Measurements from ENCODE around the gene SFRP5. TPM values are rescaled to one million over a fixed set of nuclear protein-coding genes. Genes with fewer than 3 reads are reported as not detected.

SFRP5 gene
- 1 to 10 TPM in 1 of 7 donors, under 1 TPM in 4, not detected in 2; 0.18 to 3.0 (median 0.41) TPM for total RNA-seq
- polyA plus RNA-seq = under 1 TPM; 0.28 to 0.48 TPM
- long read RNA-seq, donor 1 = 0 reads
- long read RNA-seq, donor 2, partial matches to known transcripts = 0 of 1 reads
- long read RNA-seq, donor 2, other reads (novel, unspliced or antisense) = 0 of 1 reads
- long read RNA-seq, donor 3, partial matches to known transcripts = 0 of 4 reads
- long read RNA-seq, donor 3, other reads (novel, unspliced or antisense) = 0 of 4 reads

GRCh38 chr10:97771913-97772823, at the start of gene SFRP5:
SFRP5 (minus strand) TSS chr10:97771999; CDS start chr10:97771833, 166 bp downstream.
- DNase-seq = no peak
- H3K27ac ChIP-seq = no peak within 1 kb of the TSS
- H3K9me3 ChIP-seq = no peaks in the 10 kb centered on the region
- H3K36me3 ChIP-seq = no peaks in the 10 kb centered on the region
- TF ChIP-seq CTCF (IDR thresholded peaks at IDR 0.05) = no peak
- no peak for TF ChIP-seq POLR2A (IDR thresholded peaks at IDR 0.05)
- TF ChIP-seq EP300 (IDR thresholded peaks at IDR 0.05) = no peak
- intact Hi-C loops (cut with DNase I) = no loop called here
- no peaks in the 10 kb centered on the region for H3K4me1 ChIP-seq (ENCODE audit: insufficient read depth)
- no peak within 1 kb of the TSS for H3K4me3 ChIP-seq
- 9 to 19% (median 9%) methylated on average over 23 to 44 of the region's 44 CpGs for WGBS, 3 donors
- H3K27me3 ChIP-seq = no peaks in the 10 kb centered on the region

DNA sequence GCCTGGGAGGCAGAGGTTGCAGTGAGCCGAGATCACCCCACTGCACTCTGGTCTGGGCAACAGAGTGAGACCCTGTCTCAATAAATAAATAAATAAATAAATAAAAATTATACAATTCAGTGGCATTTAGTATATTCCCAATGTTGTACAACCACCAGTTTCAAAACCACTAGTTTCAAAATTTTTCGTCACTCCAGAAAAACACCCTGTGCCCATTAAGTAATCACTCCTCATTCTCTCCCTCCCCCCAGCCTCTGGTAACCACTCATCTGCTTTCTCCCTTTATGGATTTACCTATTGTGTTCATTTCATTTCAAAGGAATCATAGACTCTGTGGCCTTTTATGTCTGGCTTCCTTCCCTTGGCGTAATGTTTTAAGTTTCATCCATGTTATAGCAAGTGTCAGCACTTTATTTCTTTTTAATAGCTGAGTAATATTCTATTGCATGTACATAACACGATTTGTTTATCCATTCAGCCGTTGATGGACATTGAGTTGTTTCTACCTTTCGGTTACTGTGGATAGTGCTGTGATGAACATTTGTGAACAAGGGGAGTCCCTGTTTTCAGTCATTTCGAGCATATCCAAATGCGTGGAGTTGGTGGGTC, 48.4 kb upstream of the SFRP5 start:
- no peak overlapping the region for H3K27ac ChIP-seq
- no peak overlapping the region for H3K4me3 ChIP-seq
- no peak for DNase-seq
- H3K4me1 ChIP-seq (ENCODE audit: insufficient read depth) = no peaks in the 10 kb centered on the region
- no peaks in the 10 kb centered on the region for H3K9me3 ChIP-seq
- H3K27me3 ChIP-seq = no peaks in the 10 kb centered on the region
- H3K36me3 ChIP-seq = no peaks in the 10 kb centered on the region
- intact Hi-C loops (cut with DNase I) = no loop called here
- WGBS, 3 donors = 80 to 90% (median 86%) methylated on average over 8 of the region's 8 CpGs
- no peak for TF ChIP-seq CTCF (IDR thresholded peaks at IDR 0.05)
- TF ChIP-seq EP300 (IDR thresholded peaks at IDR 0.05) = no peak
- no peak for TF ChIP-seq POLR2A (IDR thresholded peaks at IDR 0.05)

DNA sequence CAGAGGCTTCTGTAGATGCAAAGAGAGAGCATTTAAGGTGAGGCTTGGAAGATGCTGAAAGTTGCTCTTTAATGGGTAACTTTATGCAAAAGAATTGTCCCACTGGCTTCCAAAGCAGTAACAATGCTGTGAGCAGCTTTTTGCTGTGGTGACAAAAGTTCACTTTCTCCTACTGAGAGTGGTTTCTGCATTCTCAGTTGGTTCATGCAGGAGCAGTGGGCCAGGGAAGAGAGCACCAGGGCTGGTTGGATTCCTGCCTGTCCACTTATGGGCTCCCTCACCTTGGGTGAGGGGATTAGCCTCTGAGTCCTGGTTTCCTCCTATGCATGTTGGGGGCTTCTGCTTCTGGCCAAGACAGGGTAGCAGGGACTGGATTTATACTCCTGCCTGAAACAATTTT, 46.8 kb upstream of the SFRP5 start:
- Histone ChIP-seq H3K9me3 (no peaks in the 10 kb centered on the region), H3K36me3 (no peaks in the 10 kb centered on the region), H3K4me3 (no peak overlapping the region), H3K27ac (no peak overlapping the region), H3K4me1 (ENCODE audit: insufficient read depth) (no peaks in the 10 kb centered on the region), H3K27me3 (no peaks in the 10 kb centered on the region)
- no peak for DNase-seq
- intact Hi-C loops (cut with DNase I) = no loop called here
- TF ChIP-seq EP300 (IDR thresholded peaks at IDR 0.05) (no peak), POLR2A (IDR thresholded peaks at IDR 0.05) (no peak), CTCF (IDR thresholded peaks at IDR 0.05) (no peak)

DNA sequence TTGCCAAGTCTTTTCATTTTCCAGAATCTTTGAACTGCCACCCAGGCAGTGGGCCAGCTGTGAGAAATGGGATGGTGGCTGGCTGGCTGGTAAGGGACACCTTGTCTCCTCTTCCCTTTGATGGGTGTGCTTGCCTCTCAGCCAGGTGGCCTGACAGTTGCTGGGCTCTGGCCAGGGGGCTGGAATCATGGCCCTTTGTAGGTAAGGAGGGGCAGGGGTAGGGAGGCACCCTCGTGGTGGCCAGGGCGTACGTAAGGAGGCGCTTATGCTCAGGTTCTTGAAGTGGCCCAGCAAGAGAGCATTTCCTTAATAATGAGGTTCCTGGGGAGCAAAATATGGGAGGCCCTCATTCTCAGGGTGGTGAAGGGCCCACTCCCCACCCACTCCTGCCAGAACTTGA, 44.8 kb upstream of the SFRP5 start:
- no peak overlapping the region for H3K27ac ChIP-seq
- H3K27me3 ChIP-seq = no peaks in the 10 kb centered on the region
- intact Hi-C loops (cut with DNase I) = no loop called here
- no peaks in the 10 kb centered on the region for H3K36me3 ChIP-seq
- H3K4me1 ChIP-seq (ENCODE audit: insufficient read depth) = no peaks in the 10 kb centered on the region
- TF ChIP-seq EP300 (IDR thresholded peaks at IDR 0.05) (no peak), CTCF (IDR thresholded peaks at IDR 0.05) (no peak), POLR2A (IDR thresholded peaks at IDR 0.05) (no peak)
- H3K4me3 ChIP-seq = no peak overlapping the region
- no peak for DNase-seq
- 74 to 87% (median 80%) methylated on average over 4 of the region's 4 CpGs for WGBS, 3 donors
- H3K9me3 ChIP-seq = no peaks in the 10 kb centered on the region

Measured in ovary (tissue), 10 donors.